GM06990 (cell line): ENCODE results near the gene CELSR3.
A peak's percentile ranks its signal among the peaks of the same experiment; 100 is the strongest.

Experiments
- DNase-seq: peaks from one replicate; pipeline ENCODE4 v3.0.0-alpha.2; 2011; ENCODE audit not compliant: insufficient read length; ENCODE audit errors: extremely low read depth
- H3K27me3 ChIP-seq: replicated peaks from 2 replicates; pipeline ENCODE4 v1.6.0; 2011; ENCODE audit warnings: low read length; ENCODE audit not compliant: control insufficient read depth, insufficient read depth
- H3K36me3 ChIP-seq: 2 replicates; pipeline ENCODE4 v1.5.1; 2011; ENCODE audit warnings: low read length; ENCODE audit not compliant: control insufficient read depth, insufficient read depth
- H3K4me3 ChIP-seq: replicated peaks from 2 replicates; pipeline ENCODE4 v1.5.1; 2011; ENCODE audit warnings: low read depth, mild to moderate bottlenecking, control low read depth, low read length
- CTCF ChIP-seq: IDR thresholded peaks from 2 replicates; pipeline ENCODE4 v1.5.1; 2011; ENCODE audit warnings: low read length, control low read depth, mild to moderate bottlenecking, inconsistent platforms; ENCODE audit not compliant: insufficient read depth, poor library complexity, severe bottlenecking

CELSR3 gene

GRCh38 chr3:48663489-48664312 is 1.0 kb upstream of the CELSR3 start:
- H3K36me3 ChIP-seq: no peaks in the 10 kb centered on the region
- no peaks in the 10 kb centered on the region for H3K27me3 ChIP-seq
- peak; percentile 95 for DNase-seq
- TF ChIP-seq CTCF: peak; percentile 94
- H3K4me3 ChIP-seq: peak overlapping the region; percentile 56

GRCh38 chr3:48662145-48662752 is 437 bp downstream of the CELSR3 start:
- Histone ChIP-seq H3K36me3 (no peaks in the 10 kb centered on the region), H3K27me3 (no peaks in the 10 kb centered on the region), H3K4me3 (no peak overlapping the region)
- no peak for TF ChIP-seq CTCF
- no peak for DNase-seq

- peak; percentile 68 for DNase-seq
- Histone ChIP-seq H3K4me3 (peak overlapping the region; percentile 17), H3K27me3 (no peaks in the 10 kb centered on the region), H3K36me3 (no peaks in the 10 kb centered on the region)
- no peak for TF ChIP-seq CTCF
These were observed 1.1 kb downstream of the CELSR3 start for GRCh38 chr3:48661501-48662144.

- no peak for DNase-seq
- no peaks in the 10 kb centered on the region for H3K36me3 ChIP-seq
- no peak for TF ChIP-seq CTCF
- no peak overlapping the region for H3K4me3 ChIP-seq
- no peaks in the 10 kb centered on the region for H3K27me3 ChIP-seq
These were observed 1.8 kb downstream of the CELSR3 start for GRCh38 chr3:48660800-48661400.

GRCh38 chr3:48656841-48657281 is 5.8 kb downstream of the CELSR3 start:
- H3K36me3 ChIP-seq: no peaks in the 10 kb centered on the region
- no peaks in the 10 kb centered on the region for H3K27me3 ChIP-seq
- peak overlapping the region; percentile 64 for H3K4me3 ChIP-seq
- DNase-seq: no peak
- TF ChIP-seq CTCF: no peak
